Coronary artery (tissue), 2 donors: Measurements from ENCODE around the gene PAQR8.

ENCODE experiments used
- DNase-seq: peaks from one replicate; pipeline ENCODE4 v3.0.0-alpha.2; 2017; ENCODE audit warnings: low spot score
- H3K27ac ChIP-seq, 2 donors: fragments of 200-600 bp; sonication (generic); one replicate each; pipeline ENCODE4 v1.5.1; 2016 to 2019
- H3K4me3 ChIP-seq: fragments of 200-600 bp; sonication (generic); 2 replicates; pipeline ENCODE4 v1.5.1; 2016; ENCODE audit warnings: mild to moderate bottlenecking, moderate library complexity
- CTCF ChIP-seq: fragments of 200-600 bp; sonication (generic); IDR thresholded peaks from one replicate; pipeline ENCODE4 v1.5.1; 2019; ENCODE audit warnings: antibody characterized with exemption

PAQR8 gene

GRCh38 chr6:52346503-52346902 is 15.4 kb upstream of the PAQR8 start:
- no peak overlapping the region for H3K4me3 ChIP-seq
- no peak overlapping the region for H3K27ac ChIP-seq
- no peak for DNase-seq
- no peak for TF ChIP-seq CTCF

GRCh38 chr6:52347818-52348217 is 14.1 kb upstream of the PAQR8 start:
- no peak overlapping the region for H3K27ac ChIP-seq
- no peak for DNase-seq
- H3K4me3 ChIP-seq: no peak overlapping the region
- no peak for TF ChIP-seq CTCF

GRCh38 chr6:52351879-52352238 is 10.1 kb upstream of the PAQR8 start:
- Histone ChIP-seq H3K4me3 (no peak overlapping the region), H3K27ac (no peak overlapping the region)

GRCh38 chr6:52352239-52353018 is 9.5 kb upstream of the PAQR8 start:
- DNase-seq: no peak
- Histone ChIP-seq H3K27ac (peak overlapping the region in 1 of 2 donors; percentile 3), H3K4me3 (peak overlapping the region; percentile 2)
- TF ChIP-seq CTCF: no peak

More at GRCh38 chr6:52351879-52352238, 10.1 kb upstream of the PAQR8 start:
- DNase-seq: no peak
- TF ChIP-seq CTCF: no peak

- no peak overlapping the region for H3K27ac ChIP-seq
- H3K4me3 ChIP-seq: no peak overlapping the region
- no peak for TF ChIP-seq CTCF
- no peak for DNase-seq
Measured at GRCh38 chr6:52356017-52356416, 5.9 kb upstream of the PAQR8 start.

- no peak for TF ChIP-seq CTCF
- DNase-seq: no peak
- Histone ChIP-seq H3K4me3 (no peak overlapping the region), H3K27ac (no peak overlapping the region)
Measured at GRCh38 chr6:52359403-52359802, 2.5 kb upstream of the PAQR8 start.

- no peak overlapping the region for H3K4me3 ChIP-seq
- no peak for DNase-seq
- TF ChIP-seq CTCF: no peak
- H3K27ac ChIP-seq: no peak overlapping the region
Measured at GRCh38 chr6:52360028-52360427, 1.9 kb upstream of the PAQR8 start.
